Measurements from ENCODE around the gene CSNK2B.

DNA sequence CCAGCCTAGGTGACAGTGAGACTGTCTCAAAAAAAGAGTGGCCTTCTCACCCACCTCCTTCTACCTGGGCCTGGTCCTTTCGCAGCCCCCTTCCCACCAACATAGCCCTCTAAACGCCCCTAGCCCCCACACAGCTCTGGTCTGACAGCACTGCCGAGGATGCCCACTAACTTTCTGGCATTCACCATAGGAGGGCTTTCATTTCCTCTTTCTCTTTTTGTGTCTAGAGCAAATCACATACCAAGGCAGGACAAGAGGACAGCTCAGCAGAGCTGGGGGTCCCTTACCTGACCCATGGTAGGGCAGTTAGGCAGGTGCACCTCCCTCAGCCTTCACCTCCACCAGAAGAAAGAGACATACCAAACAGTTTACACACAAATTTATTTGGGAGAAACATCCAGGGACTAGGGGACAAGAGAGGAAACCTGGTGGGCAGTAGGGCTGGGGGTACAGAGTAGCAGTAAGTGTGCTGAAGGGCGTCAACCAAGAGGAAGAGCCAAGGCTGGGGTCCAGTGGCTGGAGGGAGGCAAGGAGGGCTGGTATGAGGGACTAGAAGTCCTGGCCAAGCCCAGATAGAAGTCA lies 10.5 kb downstream of the CSNK2B start:
- TF ChIP-seq ZNF274 (IDR thresholded peaks at IDR 0.05; ENCODE audit: low read depth, low read length) (no peak), SUZ12 (IDR thresholded peaks at IDR 0.05; ENCODE audit: extremely low read depth, insufficient read depth, insufficient read length) (no peak)
